Uterus (tissue), 2 donors: ENCODE measurements around the gene FBXL5.

Source experiments
- POLR2A ChIP-seq, 2 donors: fragments of 450-650 bp; IDR thresholded peaks; one replicate each; pipeline ENCODE4 v1.6.1; 2016; ENCODE audit warnings: antibody characterized with exemption in 2 of 2, mild to moderate bottlenecking in 1 of 2, moderate library complexity in 1 of 2
- TF ChIP-seq, protein P1 (sequence below), 4 experiments: fragments of 200-600 bp in 2 of 4; fragments of 450-650 bp in 2 of 4; sonication (generic) in 2 of 4; IDR thresholded peaks; one replicate each; pipeline ENCODE4 v1.5.1; 2016 to 2019; ENCODE audit warnings: antibody characterized with exemption in 4 of 4, mild to moderate bottlenecking in 2 of 4, moderate library complexity in 1 of 4

- no peak for TF ChIP-seq POLR2A (IDR thresholded peaks at IDR 0.05)
- TF ChIP-seq, protein P1, sequence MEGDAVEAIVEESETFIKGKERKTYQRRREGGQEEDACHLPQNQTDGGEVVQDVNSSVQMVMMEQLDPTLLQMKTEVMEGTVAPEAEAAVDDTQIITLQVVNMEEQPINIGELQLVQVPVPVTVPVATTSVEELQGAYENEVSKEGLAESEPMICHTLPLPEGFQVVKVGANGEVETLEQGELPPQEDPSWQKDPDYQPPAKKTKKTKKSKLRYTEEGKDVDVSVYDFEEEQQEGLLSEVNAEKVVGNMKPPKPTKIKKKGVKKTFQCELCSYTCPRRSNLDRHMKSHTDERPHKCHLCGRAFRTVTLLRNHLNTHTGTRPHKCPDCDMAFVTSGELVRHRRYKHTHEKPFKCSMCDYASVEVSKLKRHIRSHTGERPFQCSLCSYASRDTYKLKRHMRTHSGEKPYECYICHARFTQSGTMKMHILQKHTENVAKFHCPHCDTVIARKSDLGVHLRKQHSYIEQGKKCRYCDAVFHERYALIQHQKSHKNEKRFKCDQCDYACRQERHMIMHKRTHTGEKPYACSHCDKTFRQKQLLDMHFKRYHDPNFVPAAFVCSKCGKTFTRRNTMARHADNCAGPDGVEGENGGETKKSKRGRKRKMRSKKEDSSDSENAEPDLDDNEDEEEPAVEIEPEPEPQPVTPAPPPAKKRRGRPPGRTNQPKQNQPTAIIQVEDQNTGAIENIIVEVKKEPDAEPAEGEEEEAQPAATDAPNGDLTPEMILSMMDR (IDR thresholded peaks at IDR 0.05): no peak
These were observed 1.1 kb downstream of the FBXL5 start for GRCh38 chr4:15653864-15654592.
